Stimulated activated CD4-positive, alpha-beta T cell treated with anti-CD3 and anti-CD28 coated beads, Interleukin-15, amount 100 ng/mL, for 48 hours (primary cell): ENCODE results near the gene TMEM151A.
"Not testable (repeated sequence)": the region's sequence is repeated elsewhere in the genome, so short reads cannot be mapped to it uniquely, and the experiment has no call there.

Experiments used
- DNase-seq, 2 donors: peaks; one replicate each; pipeline ENCODE4 v3.0.0-alpha.2; 2020; ENCODE audit warnings: low read depth in 2 of 2

TMEM151A gene

GRCh38 chr11:66291706-66292542 is at the start of gene TMEM151A:
TMEM151A (plus strand) TSS chr11:66291894; CDS start chr11:66292014, 120 bp downstream.
- no peak for DNase-seq

DNA sequence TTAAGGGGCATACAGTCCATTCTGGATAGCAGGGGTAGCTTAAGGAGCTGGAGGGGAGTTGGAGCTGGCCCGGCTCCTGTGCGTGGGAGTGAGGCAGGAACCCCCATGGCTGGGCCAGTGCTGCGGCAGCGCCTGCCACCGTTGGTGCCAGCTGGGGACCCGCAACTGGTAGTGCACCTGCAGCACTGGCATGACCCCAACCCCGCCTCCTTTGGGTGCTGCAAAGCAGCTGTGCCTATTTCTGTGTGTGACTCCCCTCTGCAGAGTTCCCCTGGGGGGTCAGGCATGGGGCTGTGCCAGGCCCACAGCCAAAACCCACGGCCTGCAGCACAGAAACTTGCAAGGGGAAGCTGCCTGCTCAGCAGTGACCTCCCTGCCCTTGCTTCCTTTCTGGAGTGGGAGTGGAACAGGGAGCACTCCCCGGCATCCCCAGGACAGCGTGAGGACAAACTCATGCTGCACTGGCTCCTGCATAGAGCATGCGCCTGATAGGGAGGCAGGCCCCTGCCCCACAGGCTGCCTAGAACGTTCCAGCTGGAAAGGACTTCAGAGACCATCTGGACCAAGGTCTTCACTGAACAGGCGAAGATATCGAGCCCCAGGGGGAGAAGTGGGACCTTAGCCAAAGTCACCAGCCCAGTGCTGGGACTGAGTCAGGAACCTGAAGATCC is 49.5 kb upstream of the TMEM151A start:
- no peak for DNase-seq

GRCh38 chr11:66243782-66244535 is 47.7 kb upstream of the TMEM151A start:
- no peak for DNase-seq

- no peak for DNase-seq
Measured at GRCh38 chr11:66247295-66247694, 44.4 kb upstream of the TMEM151A start.

- no peak for DNase-seq
Measured at GRCh38 chr11:66247801-66248200, 43.9 kb upstream of the TMEM151A start.

DNA sequence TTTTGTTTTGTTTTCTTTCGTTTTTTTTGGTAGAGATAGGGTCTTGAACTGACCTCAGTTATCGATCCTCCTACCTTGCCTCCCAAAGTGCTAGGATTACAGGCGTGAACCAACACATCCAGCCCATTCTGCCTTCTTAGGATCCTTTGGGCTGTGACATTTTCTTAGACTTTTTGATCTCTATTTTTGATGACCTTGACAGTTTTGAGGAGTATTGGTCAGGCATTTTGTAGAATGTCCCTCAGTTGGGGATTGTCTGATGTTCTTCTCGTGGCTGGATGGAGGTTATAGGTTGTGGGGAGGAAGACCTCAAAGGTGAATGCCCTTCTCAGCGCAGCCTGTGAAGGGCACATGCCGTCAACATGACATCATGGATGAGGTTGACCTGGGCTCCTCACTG is 42.8 kb upstream of the TMEM151A start:
- no peak for DNase-seq

DNA sequence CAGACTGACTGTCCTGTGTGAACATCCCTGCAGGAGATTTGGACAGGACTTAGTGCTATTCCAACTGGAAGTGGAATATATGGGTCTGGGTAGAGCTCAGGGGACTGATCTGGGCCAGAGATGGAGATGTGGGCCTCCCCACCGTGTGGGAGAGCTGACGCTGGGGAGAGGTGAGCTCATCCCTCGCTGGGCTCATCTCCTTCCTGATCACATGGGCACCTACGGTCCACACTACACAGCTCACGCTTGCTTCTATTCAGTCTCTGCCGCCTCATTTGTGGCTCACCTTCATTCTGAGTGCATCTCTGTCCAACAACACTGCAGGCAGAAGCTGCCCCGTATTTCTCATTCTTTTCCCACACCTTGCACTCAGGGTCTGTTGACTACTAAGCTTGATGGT is 39.9 kb upstream of the TMEM151A start:
- no peak for DNase-seq

DNA sequence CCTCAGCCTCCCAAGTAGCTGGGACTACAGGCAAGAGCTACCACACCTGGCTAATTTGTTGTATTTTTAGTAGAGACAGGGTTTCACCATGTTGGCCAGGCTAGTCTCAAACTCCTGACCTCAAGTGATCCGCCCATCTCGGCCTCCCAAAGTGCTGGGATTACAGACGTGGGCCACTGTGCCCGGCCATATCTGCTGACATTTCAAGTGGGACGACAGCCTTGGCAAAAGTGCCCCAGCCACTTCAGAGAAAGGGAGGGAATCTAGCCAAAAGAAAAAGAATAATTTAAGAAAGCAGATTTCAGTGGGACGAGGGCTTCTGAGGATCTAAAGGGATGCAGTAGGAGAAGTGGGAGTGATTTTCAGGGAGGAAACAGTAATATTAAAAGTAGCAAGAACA is 38.6 kb upstream of the TMEM151A start:
- not testable (repeated sequence) for DNase-seq

- no peak for DNase-seq
Measured at GRCh38 chr11:66258473-66258893, 33.2 kb upstream of the TMEM151A start.

- DNase-seq = no peak
Measured at GRCh38 chr11:66259225-66259624, 32.5 kb upstream of the TMEM151A start.

GRCh38 chr11:66259956-66260355 is 31.7 kb upstream of the TMEM151A start:
- DNase-seq = no peak

DNA sequence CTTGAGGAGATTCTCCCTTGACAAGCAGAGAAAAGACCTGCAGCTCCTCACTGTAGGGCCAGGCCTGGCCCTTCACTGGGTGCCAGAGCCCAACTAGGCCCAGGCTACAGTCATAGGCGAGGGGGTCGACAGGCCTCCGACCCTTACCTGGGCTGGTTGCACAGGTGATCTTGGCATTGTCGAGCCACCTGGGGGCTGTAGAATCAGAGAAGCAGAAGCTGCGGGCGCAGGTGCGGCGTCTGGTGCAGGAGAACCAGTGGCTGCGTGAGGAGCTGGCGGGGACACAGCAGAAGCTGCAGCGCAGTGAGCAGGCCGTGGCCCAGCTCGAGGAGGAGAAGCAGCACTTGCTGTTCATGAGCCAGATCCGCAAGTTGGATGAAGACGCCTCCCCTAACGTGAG is 30.1 kb upstream of the TMEM151A start:
- no peak for DNase-seq

DNA sequence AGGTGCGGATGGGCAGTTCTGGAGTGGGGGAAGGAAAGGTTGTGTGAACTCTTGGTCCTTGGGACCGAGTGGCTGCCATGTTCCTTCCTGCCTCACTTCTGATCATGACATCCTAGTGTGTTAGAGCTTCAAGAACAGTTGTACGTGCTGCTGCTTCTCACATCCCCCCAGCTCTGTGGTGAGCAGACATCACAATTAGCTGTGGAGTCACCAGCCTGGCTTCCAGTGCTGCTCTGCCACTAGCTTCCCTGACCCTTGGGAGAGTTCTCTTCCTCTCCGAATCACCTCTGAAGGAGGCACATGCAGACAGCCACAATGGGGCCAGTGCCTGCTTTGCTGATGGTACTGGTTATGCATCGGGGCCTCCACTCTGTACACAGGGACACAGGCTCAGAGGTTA is 29.5 kb upstream of the TMEM151A start:
- no peak for DNase-seq

GRCh38 chr11:66262696-66263095 is 29.0 kb upstream of the TMEM151A start:
- DNase-seq = no peak

GRCh38 chr11:66263231-66263630 is 28.5 kb upstream of the TMEM151A start:
- DNase-seq = no peak

GRCh38 chr11:66263785-66264184 is 27.9 kb upstream of the TMEM151A start:
- DNase-seq = no peak

DNA sequence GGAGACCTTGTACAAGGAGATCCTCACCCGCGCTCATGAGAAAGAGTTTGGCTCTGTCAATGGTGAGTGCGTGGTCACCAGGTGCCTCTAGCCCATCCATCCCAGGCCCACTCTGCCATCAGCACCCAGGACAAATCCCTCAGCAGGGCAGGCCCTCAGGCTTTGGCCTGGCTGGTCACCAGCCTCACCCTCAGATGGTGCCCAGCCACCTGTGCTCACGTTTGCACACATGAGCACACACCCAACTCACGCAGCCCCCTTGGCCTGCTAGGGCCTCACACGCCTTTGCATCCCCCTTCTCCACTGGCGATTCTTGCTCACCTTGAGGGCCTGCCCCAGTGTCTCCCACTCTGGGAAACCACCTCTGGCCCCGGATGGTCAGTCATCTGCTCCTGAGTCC is 27.3 kb upstream of the TMEM151A start:
- DNase-seq = no peak

GRCh38 chr11:66264914-66265313 is 26.8 kb upstream of the TMEM151A start:
- DNase-seq = no peak

DNA sequence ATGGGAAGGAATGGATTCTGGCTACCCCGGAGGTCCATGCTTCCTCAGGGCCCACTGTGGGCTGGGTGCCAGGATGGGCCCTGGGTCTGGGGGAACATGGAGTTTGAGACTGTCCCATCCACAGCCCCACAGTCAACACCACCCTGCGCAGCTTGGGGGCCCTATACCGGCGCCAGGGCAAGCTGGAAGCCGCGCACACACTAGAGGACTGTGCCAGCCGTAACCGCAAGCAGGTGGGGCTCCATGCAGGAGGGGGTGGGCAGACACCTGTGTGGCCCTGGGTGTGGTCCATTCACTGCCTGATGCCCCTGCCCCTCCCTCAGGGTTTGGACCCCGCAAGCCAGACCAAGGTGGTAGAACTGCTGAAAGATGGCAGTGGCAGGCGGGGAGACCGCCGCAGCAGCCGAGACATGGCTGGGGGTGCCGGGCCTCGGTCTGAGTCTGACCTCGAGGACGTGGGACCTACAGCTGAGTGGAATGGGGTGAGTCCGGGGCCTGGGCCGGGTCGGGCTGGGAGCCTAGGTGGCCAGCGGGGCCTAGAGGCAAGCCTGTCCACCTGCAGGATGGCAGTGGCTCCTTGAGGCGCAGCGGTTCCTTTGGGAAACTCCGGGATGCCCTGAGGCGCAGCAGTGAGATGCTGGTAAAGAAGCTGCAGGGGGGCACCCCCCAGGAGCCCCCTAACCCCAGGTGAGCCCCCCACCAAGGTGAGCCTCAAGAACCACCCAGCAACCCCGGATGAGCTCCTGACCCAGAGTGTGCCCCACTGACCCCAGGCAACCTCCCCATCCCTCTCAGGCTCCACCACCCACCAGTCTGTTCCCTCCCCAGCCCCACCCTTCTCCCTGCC is 25.9 kb upstream of the TMEM151A start:
- DNase-seq = no peak

DNA sequence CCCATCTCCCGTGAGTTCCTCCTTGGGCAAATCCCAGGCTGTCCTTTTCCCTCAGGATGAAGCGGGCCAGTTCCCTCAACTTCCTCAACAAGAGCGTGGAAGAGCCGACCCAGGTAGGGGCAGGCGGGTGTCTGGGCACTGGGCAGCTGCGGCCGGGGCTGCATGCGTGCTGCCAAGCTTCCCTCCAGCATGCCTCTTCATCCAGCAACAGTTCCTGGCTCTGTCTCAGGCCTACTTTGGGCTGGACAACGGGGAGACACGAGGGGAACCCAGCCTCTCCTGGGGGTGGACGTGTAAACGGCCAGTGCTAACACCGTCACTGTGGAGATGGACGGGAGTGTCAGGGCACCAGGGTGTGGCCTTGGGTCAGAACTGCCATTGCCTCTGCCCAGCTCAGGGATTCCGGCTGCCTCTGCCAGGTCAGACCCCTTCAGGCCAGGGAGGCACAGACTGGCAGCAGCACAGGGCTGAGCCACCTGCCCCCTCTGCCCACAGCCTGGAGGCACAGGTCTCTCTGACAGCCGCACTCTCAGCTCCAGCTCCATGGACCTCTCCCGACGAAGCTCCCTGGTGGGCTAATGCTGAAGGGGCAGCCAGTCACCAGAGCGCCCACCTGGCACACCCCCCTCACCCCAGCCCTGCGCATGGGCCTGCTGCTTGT is 25.2 kb upstream of the TMEM151A start:
- DNase-seq = no peak

- DNase-seq = no peak
Measured at GRCh38 chr11:66267039-66267378, 24.7 kb upstream of the TMEM151A start.
